ENCODE results near the gene AOPEP.

Gene AOPEP

GRCh38 chr9:94899464-94900221 lies 173.1 kb downstream of the AOPEP start:
- no peak overlapping the region for H3K9ac ChIP-seq (ENCODE audit: low read length)
- peak overlapping the region; percentile 65 for H3K27ac ChIP-seq (ENCODE audit: low read depth, low read length)
- no peaks in the 10 kb centered on the region for H3K27me3 ChIP-seq (ENCODE audit: control insufficient read depth, insufficient read depth, low read length)
- peak overlapping the region; percentile 43 for H3K4me3 ChIP-seq (ENCODE audit: low read length)
- H3K4me1 ChIP-seq (ENCODE audit: control insufficient read depth, insufficient read depth, low read length) = peaks cover 10% of the 10 kb centered on the region
- no peaks in the 10 kb centered on the region for H3K36me3 ChIP-seq (ENCODE audit: control insufficient read depth, insufficient read depth, low read length)

GRCh38 chr9:94900222-94901018 lies 173.9 kb downstream of the AOPEP start:
- Histone ChIP-seq H3K4me1 (ENCODE audit: control insufficient read depth, insufficient read depth, low read length) (peaks cover 10% of the 10 kb centered on the region), H3K36me3 (ENCODE audit: control insufficient read depth, insufficient read depth, low read length) (no peaks in the 10 kb centered on the region), H3K27me3 (ENCODE audit: control insufficient read depth, insufficient read depth, low read length) (no peaks in the 10 kb centered on the region), H3K27ac (ENCODE audit: low read depth, low read length) (peak overlapping the region; percentile 65), H3K9ac (ENCODE audit: low read length) (no peak overlapping the region), H3K4me3 (ENCODE audit: low read length) (peak overlapping the region; percentile 43)

GRCh38 chr9:94901019-94901363 lies 174.5 kb downstream of the AOPEP start:
- Histone ChIP-seq H3K9ac (ENCODE audit: low read length) (no peak overlapping the region), H3K36me3 (ENCODE audit: control insufficient read depth, insufficient read depth, low read length) (no peaks in the 10 kb centered on the region), H3K4me1 (ENCODE audit: control insufficient read depth, insufficient read depth, low read length) (peaks cover 10% of the 10 kb centered on the region), H3K27ac (ENCODE audit: low read depth, low read length) (peak overlapping the region; percentile 65), H3K4me3 (ENCODE audit: low read length) (no peak overlapping the region), H3K27me3 (ENCODE audit: control insufficient read depth, insufficient read depth, low read length) (no peaks in the 10 kb centered on the region)

GRCh38 chr9:94903961-94904421 lies 177.5 kb downstream of the AOPEP start:
- Histone ChIP-seq H3K4me1 (ENCODE audit: control insufficient read depth, insufficient read depth, low read length) (peaks cover 23% of the 10 kb centered on the region), H3K9ac (ENCODE audit: low read length) (no peak overlapping the region), H3K4me3 (ENCODE audit: low read length) (no peak overlapping the region), H3K27ac (ENCODE audit: low read depth, low read length) (no peak overlapping the region), H3K27me3 (ENCODE audit: control insufficient read depth, insufficient read depth, low read length) (no peaks in the 10 kb centered on the region), H3K36me3 (ENCODE audit: control insufficient read depth, insufficient read depth, low read length) (no peaks in the 10 kb centered on the region)

GRCh38 chr9:94904806-94905205 lies 178.3 kb downstream of the AOPEP start:
- H3K4me1 ChIP-seq (ENCODE audit: control insufficient read depth, insufficient read depth, low read length) = peaks cover 23% of the 10 kb centered on the region
- no peak overlapping the region for H3K27ac ChIP-seq (ENCODE audit: low read depth, low read length)
- no peaks in the 10 kb centered on the region for H3K27me3 ChIP-seq (ENCODE audit: control insufficient read depth, insufficient read depth, low read length)
- H3K36me3 ChIP-seq (ENCODE audit: control insufficient read depth, insufficient read depth, low read length) = no peaks in the 10 kb centered on the region
- H3K9ac ChIP-seq (ENCODE audit: low read length) = no peak overlapping the region
- H3K4me3 ChIP-seq (ENCODE audit: low read length) = no peak overlapping the region

GRCh38 chr9:94905606-94906005 lies 179.1 kb downstream of the AOPEP start:
- Histone ChIP-seq H3K4me3 (ENCODE audit: low read length) (no peak overlapping the region), H3K9ac (ENCODE audit: low read length) (no peak overlapping the region), H3K36me3 (ENCODE audit: control insufficient read depth, insufficient read depth, low read length) (no peaks in the 10 kb centered on the region), H3K27ac (ENCODE audit: low read depth, low read length) (no peak overlapping the region), H3K27me3 (ENCODE audit: control insufficient read depth, insufficient read depth, low read length) (no peaks in the 10 kb centered on the region), H3K4me1 (ENCODE audit: control insufficient read depth, insufficient read depth, low read length) (peaks cover 20% of the 10 kb centered on the region)

GRCh38 chr9:94906181-94906580 lies 179.7 kb downstream of the AOPEP start:
- no peak overlapping the region for H3K4me3 ChIP-seq (ENCODE audit: low read length)
- no peaks in the 10 kb centered on the region for H3K36me3 ChIP-seq (ENCODE audit: control insufficient read depth, insufficient read depth, low read length)
- H3K4me1 ChIP-seq (ENCODE audit: control insufficient read depth, insufficient read depth, low read length) = peaks cover 17% of the 10 kb centered on the region
- H3K9ac ChIP-seq (ENCODE audit: low read length) = no peak overlapping the region
- no peaks in the 10 kb centered on the region for H3K27me3 ChIP-seq (ENCODE audit: control insufficient read depth, insufficient read depth, low read length)
- no peak overlapping the region for H3K27ac ChIP-seq (ENCODE audit: low read depth, low read length)

- Histone ChIP-seq H3K4me1 (ENCODE audit: control insufficient read depth, insufficient read depth, low read length) (peaks cover 15% of the 10 kb centered on the region), H3K9ac (ENCODE audit: low read length) (no peak overlapping the region), H3K4me3 (ENCODE audit: low read length) (no peak overlapping the region), H3K27ac (ENCODE audit: low read depth, low read length) (no peak overlapping the region), H3K27me3 (ENCODE audit: control insufficient read depth, insufficient read depth, low read length) (no peaks in the 10 kb centered on the region), H3K36me3 (ENCODE audit: control insufficient read depth, insufficient read depth, low read length) (no peaks in the 10 kb centered on the region)
Measured at GRCh38 chr9:94906713-94907112, 180.2 kb downstream of the AOPEP start.

- H3K27ac ChIP-seq (ENCODE audit: low read depth, low read length) = peak overlapping the region; percentile 41
- no peak overlapping the region for H3K9ac ChIP-seq (ENCODE audit: low read length)
- H3K4me3 ChIP-seq (ENCODE audit: low read length) = peak overlapping the region; percentile 3
- H3K4me1 ChIP-seq (ENCODE audit: control insufficient read depth, insufficient read depth, low read length) = peaks cover 13% of the 10 kb centered on the region
- no peaks in the 10 kb centered on the region for H3K27me3 ChIP-seq (ENCODE audit: control insufficient read depth, insufficient read depth, low read length)
- no peaks in the 10 kb centered on the region for H3K36me3 ChIP-seq (ENCODE audit: control insufficient read depth, insufficient read depth, low read length)
Measured at GRCh38 chr9:94907264-94907936, 180.9 kb downstream of the AOPEP start.

GRCh38 chr9:94908011-94908563 lies 181.6 kb downstream of the AOPEP start:
- no peak overlapping the region for H3K9ac ChIP-seq (ENCODE audit: low read length)
- H3K27ac ChIP-seq (ENCODE audit: low read depth, low read length) = peak overlapping the region; percentile 41

GRCh38 chr9:94908583-94909249 lies 182.2 kb downstream of the AOPEP start:
- no peaks in the 10 kb centered on the region for H3K27me3 ChIP-seq (ENCODE audit: control insufficient read depth, insufficient read depth, low read length)
- H3K4me3 ChIP-seq (ENCODE audit: low read length) = no peak overlapping the region
- H3K36me3 ChIP-seq (ENCODE audit: control insufficient read depth, insufficient read depth, low read length) = no peaks in the 10 kb centered on the region
- H3K4me1 ChIP-seq (ENCODE audit: control insufficient read depth, insufficient read depth, low read length) = peaks cover 13% of the 10 kb centered on the region
- H3K27ac ChIP-seq (ENCODE audit: low read depth, low read length) = peak overlapping the region; percentile 41
- no peak overlapping the region for H3K9ac ChIP-seq (ENCODE audit: low read length)

More at GRCh38 chr9:94908011-94908563, 181.6 kb downstream of the AOPEP start:
- Histone ChIP-seq H3K27me3 (ENCODE audit: control insufficient read depth, insufficient read depth, low read length) (no peaks in the 10 kb centered on the region), H3K36me3 (ENCODE audit: control insufficient read depth, insufficient read depth, low read length) (no peaks in the 10 kb centered on the region), H3K4me3 (ENCODE audit: low read length) (no peak overlapping the region), H3K4me1 (ENCODE audit: control insufficient read depth, insufficient read depth, low read length) (peaks cover 13% of the 10 kb centered on the region)

Data from rectal smooth muscle tissue (tissue), 1 donor.